HG02852 (cell line): ENCODE results near the gene PRPF8.
"Not testable (repeated sequence)": the region's sequence is repeated elsewhere in the genome, so short reads cannot be mapped to it uniquely, and the experiment has no call there.

Source experiments
- ATAC-seq: cut with Tn5 transposase; IDR thresholded peaks from one replicate; pipeline ENCODE4 v1.9.1; 2021; ENCODE audit warnings: mild to moderate bottlenecking, moderate library complexity; ENCODE audit not compliant: unreplicated experiment

The PRPF8 gene

GRCh38 chr17:1695365-1695764 lies 10.7 kb upstream of the PRPF8 start:
- no peak for ATAC-seq

- ATAC-seq = no peak
Measured at GRCh38 chr17:1693339-1693738, 8.7 kb upstream of the PRPF8 start.

GRCh38 chr17:1690544-1691221 lies 6.0 kb upstream of the PRPF8 start:
- ATAC-seq = no peak

GRCh38 chr17:1688405-1688804 lies 3.7 kb upstream of the PRPF8 start:
- ATAC-seq = not testable (repeated sequence)

- no peak for ATAC-seq
Measured at GRCh38 chr17:1686086-1686485, 1.4 kb upstream of the PRPF8 start.

- no peak for ATAC-seq
Measured at GRCh38 chr17:1683459-1683858, 1.2 kb downstream of the PRPF8 start.

GRCh38 chr17:1676401-1676800 lies 8.3 kb downstream of the PRPF8 start:
- no peak for ATAC-seq

GRCh38 chr17:1673041-1673785 lies 11.5 kb downstream of the PRPF8 start:
- ATAC-seq = no peak

- not testable (repeated sequence) for ATAC-seq
Measured at GRCh38 chr17:1663934-1664333, 20.7 kb downstream of the PRPF8 start.

- ATAC-seq = no peak
Measured at GRCh38 chr17:1661045-1661444, 23.6 kb downstream of the PRPF8 start.

GRCh38 chr17:1658100-1658499 lies 26.6 kb downstream of the PRPF8 start:
- ATAC-seq = no peak

- no peak for ATAC-seq
Measured at GRCh38 chr17:1653735-1654134, 30.9 kb downstream of the PRPF8 start.

- not testable (repeated sequence) for ATAC-seq
Measured at GRCh38 chr17:1652794-1653193, 31.9 kb downstream of the PRPF8 start.

- ATAC-seq = no peak
Measured at GRCh38 chr17:1651559-1651844, 33.2 kb downstream of the PRPF8 start.

- ATAC-seq = no peak
Measured at GRCh38 chr17:1650731-1651558, 33.7 kb downstream of the PRPF8 start.

- ATAC-seq = peak; percentile 19
Measured at GRCh38 chr17:1649844-1650501, 34.7 kb downstream of the PRPF8 start, which contains the start of gene RILP. RILP (minus strand) TSS chr17:1649866; CDS start chr17:1649804, 62 bp downstream.

- ATAC-seq = peak; percentile 45
Measured at GRCh38 chr17:1648963-1649843, 35.5 kb downstream of the PRPF8 start.

- peak; percentile 48 for ATAC-seq
Measured at GRCh38 chr17:1648173-1648962, 36.3 kb downstream of the PRPF8 start.

- ATAC-seq = no peak
Measured at GRCh38 chr17:1647802-1648171, 36.9 kb downstream of the PRPF8 start.
